ELR (cell line): ENCODE measurements around the gene RIN3.

Source experiments
- DNase-seq: peaks from one replicate; pipeline ENCODE4 v3.0.0-alpha.2; 2015; ENCODE audit warnings: low read depth

Gene RIN3

DNA sequence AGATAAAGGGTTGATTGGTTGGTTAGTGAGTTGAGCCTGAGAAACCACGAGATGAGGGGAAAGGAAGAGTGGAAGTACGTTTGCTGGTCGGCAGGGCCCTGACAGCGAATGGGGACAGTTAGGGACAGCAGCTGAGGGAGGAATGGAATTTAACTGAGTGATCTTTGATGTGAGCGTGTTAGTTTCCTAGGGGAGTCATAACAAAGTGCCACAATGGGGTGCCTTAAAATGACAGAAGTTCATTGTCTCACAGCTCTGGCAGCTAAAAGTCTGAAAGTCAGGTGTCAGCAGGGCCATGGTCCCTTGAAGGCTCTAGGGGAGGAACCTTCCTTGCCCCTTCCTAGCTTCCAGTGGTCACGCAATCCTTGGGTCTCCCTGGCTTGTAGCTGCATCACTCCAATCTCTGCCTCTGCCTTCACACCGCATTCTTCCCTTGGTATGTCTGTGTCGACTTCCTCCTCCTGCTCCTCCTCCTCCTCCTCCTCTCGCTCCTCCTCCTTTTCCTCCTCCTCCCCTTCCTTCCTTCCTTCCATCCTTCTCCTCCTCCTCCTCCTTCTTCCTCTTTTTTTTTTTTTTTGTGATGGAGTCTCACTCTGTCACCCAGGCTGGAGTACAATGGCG is 26.0 kb upstream of the RIN3 start:
- DNase-seq, result no peak

DNA sequence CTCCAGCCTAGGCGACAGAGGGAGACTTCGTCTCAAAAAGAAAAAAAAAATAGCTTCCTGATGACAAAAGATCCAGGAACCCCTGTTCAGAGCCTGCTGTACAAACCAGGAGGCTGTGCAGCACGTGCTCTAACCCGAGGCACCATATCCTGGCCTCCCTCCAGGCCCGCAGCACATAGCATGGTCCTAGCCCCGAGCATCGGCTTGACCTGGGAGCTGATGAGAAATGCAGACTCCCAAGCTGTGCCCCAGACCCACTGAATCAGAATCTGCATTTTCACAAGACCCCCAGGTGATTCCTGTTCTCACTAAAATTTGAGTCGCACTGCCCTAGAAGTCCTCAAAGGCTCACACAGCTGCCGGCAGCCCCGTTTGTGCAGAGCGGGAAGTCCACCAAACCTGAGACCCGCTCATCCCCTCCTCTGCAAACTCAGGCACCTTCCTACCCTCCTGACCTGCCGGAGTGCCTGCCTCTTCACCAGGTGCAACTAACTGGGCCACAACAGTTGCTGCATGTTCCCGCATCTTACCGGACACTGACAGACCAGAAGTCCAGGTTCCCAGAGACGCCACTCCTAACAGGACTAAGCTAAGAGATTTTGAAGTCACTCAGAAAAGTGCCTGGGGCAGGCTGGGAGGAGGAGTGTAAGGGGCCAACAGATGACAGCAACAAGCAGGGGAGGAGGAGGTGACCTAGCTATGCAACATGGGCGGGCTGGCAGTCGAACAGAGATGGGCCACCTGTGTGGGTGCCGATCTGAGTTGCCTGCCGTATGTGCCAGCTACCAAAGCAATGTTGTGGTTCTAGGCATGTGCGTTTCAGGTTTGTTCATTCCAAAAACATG is 24.0 kb upstream of the RIN3 start:
- no peak for DNase-seq

DNA sequence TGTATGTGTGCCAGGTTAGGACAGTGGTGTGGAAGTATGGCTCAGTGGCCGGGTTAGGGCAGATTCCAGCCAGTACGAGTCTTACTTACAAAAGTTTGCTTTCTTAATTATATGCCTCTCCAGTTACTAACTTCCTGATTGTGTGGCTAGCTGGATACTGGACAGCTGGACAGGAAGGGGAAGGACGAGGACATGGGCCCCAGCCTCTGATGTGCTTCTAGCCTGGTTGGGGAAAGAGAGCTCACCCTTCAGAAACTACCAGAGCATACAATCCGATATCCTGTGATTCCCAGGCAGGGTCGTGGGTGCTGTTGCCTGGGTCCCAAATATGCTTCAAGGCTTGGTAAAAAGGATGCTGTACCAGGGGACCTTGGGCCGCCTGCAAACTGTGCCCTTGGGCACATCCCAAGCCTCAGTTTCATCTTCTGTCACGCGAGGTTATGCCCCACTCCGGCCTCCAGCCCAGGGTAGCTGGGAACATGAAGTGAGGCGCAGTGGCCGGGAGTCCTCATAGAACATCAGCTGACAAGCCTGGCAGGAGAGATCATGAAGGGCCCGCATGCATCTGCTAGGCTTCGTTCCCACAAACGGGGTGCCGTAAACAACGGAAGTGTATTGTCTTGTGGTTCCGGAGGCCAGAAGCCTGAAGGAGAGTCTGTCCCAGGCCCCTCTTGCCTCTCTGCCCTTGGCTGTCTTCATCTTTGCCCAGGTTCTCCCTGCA is 23.2 kb upstream of the RIN3 start:
- no peak for DNase-seq

DNA sequence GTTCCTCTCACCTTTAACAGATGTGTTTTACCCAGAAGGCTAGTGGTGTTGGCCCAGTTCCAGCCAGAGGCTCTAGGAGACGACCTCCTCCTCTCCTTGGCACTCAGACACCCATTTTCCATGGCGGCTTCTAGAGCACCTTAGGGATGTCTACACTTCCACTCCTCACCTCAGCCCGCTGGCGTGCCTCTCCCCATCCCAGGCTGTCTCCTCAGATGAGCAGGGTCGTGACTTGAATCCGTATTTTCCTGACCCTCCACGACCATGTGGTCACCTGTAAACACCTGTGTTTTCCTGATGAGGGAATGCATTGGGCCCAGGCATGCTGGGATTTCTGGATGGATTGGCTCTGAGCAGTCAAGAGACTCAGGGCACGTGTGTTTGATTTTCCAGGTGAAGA is 21.8 kb upstream of the RIN3 start:
- no peak for DNase-seq

DNA sequence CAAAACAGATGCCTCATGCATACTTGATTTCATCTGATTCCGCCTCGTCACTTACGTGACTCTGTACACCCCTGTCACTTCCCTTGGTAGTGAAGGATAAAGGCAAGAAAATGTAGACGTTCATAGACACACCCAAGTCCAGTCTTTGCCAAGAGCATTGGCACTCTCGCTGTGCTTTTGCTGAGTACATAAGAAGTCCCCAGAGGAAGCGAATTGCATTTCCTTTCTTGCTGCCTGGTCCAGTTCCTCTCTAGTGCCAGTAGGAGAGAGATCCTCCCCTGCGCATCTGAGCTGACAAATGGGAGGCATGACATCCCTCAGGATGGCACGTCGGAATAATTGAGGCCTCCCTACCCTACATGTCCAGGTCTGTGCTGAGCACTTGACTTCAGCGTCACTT is 21.3 kb upstream of the RIN3 start:
- no peak for DNase-seq

DNA sequence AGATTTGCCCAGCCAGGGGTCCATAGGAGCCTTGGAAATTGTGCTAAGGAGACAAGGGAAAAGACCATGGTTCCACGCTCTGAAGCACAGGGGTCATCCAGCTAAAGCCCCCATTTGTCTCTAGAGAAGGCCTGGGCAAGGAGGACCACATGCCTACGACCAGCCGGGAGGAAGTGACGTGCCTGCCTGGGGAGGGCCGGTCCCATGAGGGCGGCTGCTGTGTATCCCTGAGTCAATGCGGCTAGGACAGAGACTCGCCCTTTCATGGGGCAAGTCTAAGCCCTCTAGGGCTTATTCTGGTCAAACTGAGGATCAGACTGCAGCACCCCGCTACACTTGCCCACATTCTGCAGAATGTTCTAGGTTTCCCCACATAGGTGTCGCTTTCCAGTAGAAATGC is 20.6 kb upstream of the RIN3 start:
- no peak for DNase-seq

DNA sequence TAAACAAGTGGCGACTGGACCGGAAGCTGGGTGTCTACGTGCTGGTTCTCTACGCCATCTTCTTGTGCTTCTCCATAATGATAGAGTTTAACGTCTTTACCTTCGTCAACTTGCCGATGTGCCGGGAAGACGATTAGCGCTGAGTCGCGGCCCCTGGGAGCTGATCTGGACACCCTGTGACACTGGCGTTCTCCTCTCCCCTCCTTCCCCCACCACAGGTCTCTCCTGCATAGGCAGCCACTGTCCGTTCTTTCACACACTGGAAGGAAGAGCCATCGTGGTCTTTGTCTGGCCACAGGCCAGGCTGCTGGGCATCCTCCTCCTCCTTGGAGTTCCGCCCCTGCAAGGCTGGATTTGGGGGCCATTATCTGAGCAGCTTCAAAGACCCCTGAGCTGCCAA is 20.1 kb upstream of the RIN3 start:
- no peak for DNase-seq

DNA sequence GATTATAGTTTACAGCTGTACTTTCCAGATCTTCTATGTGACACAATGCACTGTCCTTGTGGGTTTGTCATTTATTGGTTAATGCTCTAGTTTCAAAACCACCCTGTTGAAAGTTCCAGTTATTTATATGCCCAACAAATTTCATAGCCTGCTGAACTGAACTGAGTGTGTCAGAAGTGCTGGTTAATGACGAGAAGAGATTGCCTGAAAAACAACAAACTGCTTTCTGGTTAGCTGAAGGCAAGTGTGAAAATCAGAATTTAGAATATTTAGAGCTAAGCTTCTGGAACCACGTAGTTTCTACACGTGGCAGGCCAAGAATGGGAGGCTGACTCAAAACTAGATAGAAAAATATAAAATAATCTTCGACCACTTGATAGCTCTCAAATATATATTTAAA is 19.1 kb upstream of the RIN3 start:
- DNase-seq, result no peak

DNA sequence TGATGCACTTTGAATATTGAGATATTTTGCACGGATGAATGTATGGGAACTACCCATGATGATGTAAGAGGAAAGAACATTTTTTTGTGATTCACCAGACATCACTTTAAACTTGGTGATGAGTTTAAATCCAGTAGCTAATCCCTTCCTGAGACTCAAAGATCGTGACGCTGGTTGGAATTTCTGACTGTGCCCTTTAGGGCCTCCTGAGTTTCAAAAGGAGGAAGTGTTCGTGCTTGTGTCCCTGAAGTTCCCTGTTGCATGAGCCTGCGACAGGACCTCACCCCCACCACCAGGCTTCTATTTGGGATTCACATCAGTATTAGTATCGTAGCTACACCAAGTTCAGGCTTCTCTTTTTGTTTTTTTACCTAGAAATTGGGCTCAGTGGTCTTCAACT is 18.6 kb upstream of the RIN3 start:
- DNase-seq, result peak; percentile 86

DNA sequence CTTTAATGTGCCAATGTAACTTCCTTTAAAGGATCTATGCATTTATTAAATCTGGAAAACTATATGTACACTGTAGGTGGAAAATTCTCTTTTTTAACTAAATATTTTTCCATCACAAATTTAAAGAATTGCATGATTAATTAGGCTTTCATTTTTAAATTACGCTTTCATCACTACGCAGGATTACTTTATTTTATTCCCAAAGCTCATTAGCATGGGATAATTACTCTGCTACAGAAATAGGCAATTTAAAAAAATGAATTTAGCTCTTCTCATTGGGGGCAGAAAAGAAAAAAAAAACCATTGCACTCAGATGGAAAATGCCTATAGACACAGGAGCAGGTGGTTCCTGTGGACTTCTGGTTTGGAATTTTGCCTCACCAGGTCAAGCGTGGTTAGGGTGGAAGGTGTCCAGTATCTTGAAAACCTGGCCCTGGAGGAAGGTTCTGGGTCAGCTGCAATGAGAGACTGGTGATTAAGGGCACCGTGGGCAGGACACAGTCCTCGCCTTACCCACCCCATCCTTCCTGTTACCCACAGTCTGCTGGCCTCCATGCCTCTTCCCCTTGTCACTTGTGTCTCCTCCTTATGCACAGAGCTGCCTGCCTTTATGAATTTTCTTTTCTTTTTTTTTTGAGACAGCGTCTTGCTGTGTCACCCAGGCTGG is 17.3 kb upstream of the RIN3 start:
- DNase-seq, result no peak

DNA sequence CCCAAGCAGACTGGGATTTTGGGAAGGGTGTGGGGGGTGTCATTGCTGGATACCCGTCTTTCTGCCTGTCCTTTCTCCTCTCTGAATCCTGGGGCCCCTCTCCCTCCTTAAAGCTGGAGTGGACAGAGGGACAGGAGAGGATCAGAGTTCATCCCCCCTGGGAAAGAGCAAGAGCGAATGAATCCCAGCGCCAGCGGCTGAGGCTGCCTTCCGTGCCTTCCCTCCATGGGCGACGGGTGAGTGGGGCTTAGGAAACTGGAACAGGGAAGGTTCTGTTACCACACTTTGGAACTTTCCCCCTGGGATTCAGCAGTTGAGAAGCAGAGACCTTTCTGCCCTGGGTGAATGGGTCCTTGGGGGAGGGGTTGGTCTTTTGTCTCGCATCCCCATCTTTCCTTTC is 16.2 kb upstream of the RIN3 start:
- no peak for DNase-seq

DNA sequence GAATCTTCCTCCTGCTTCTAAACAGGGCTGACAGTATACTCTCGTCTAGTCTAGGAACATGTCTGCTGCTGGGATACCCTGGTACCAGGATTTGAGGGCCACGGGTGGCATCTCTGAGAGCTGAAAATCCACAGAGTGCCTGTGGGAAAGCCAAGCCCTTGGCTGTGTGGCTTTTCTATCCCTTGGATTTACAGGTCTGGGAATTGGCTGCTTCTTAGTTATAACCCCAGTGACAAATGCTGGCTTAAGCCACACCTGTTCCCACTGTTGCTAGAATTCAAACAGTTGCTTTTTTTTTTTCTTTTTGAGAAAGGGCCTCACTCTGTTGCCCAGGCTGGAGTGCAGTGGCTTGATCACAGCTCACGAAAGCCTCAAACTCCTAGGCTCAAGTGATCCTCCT is 14.3 kb upstream of the RIN3 start:
- no peak for DNase-seq

DNA sequence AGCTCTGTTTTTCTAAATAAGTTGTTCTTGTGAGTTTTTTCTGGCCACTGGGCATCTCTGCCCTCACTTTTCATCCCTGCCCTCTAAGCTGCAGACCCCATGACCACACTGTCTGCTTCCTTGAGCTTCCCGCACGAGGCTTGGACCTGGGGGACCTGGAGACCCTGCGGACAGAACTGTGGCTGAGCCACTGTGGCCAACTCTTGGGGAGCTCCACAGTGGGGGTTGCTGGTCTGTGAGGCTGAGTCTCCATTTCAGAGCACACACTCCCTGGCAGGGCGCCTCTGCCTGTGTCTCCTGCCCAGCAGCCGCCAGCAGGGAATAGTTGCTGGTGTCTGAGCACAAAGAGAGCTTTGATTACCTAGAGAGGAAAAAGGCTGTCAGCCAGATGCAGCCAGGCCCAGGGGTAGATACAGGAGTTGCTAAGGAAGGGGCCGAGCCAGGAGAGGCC is 13.1 kb upstream of the RIN3 start:
- DNase-seq, result no peak

DNA sequence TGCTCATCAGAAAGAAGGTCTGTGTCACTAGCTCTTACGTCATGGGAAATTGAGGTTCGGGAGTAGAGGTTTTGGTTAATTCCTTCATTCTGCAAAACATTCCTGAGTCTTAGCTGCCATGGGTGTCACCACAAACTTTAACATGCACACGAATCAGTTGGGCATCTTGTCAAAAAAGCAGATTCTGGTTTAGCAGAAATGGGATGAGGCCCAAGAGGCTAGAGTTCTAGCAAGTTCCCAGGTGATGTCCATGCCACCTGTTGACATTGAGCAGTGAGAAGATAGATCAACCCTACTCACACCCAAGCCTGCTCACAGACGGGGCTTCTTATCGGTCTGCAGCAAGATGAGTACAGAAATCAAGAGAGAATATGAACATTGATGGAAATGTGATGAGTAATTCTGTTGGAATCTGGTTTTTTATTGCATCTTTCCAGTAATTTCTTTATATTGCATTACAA is 11.7 kb upstream of the RIN3 start:
- DNase-seq, result peak; percentile 76

DNA sequence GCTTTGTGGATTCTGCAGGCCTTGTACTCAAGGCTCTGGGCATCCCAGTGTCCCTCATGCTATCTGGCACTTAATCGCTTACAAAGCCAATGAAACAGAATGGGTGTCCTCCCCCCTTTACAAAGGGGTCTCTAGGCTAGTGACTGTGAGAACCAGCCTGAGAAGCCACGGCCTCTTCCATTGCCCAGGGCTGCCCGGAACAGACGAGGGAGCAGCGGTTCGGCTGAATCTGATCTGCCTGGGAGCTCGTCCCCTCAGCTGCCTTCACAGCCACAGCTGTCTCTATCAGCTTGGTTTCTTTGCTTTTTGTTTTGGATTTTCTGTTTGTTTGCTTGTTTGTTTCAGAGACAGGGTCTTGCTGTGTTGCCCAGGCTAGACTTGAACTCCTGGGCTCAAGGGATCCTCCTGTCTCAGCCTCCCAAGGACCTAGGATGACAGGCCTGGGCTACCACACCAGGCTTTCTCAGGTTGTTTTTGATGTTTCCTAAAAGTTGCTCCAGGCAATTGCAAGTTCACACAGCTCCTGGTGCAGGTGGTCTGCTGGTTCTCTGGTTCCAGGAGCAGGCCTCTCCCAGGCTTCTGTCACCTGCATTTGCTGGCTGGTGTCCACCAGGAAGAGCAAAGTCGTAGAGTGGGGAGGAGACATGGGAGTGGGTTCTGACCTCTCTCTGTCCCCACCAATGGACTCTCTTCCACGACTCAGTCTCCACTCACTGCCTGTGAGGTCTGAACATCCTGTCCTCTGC is 10.9 kb upstream of the RIN3 start:
- no peak for DNase-seq

DNA sequence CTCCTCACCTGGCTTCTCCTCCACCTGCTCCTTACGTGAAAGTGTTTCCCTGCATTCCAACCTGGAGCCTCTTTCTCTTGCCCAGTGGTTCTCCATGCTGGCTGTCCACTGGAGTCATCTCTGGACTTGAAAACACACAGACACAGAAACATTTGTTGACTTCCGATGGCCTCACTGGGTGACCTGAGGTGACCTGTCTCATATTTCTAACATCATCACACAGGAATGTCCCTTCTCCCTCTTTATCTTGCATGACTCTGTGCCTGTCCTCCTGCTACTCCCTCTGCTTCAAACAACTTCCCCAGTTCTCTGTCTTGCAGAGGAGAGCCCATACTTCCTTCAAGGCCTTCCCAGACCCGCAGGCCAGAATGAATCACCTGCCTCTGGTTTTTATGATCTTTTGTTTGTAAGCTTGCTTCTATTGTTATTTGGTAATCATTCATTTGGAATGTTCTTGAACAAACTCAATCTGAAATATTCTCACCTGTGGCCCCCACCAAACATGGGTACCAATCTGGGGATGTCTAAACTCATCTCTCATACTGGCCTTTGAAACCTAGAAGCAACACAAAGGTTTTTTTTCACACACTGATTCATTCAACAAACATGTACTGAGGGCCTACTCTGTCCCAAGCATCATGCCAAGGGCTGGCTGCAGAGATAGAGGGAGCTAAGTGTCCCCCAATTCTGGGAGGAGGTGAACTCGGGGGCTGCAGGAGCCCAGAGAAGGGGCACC is 9.7 kb upstream of the RIN3 start:
- DNase-seq, result peak; percentile 96

DNA sequence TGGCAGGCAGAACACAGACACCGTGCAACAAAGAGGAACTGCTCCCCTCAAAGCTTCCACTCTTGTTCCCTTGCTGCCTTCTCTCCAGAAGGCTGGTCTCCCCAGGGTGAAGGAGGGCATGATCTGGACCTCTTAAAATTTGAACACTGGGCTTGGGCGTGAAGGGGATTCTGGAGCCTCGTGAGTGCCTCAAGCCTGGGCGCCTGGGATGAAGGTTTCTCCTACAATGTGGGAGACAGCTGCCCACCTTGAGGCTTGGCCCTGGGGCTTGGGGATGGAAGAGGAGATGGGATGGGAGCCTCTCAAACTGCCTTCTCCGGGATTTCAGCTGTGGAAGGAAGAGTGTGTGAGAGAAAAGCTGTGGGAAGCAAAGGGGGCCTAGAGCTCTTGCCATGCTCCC is 7.8 kb upstream of the RIN3 start:
- DNase-seq, result no peak

DNA sequence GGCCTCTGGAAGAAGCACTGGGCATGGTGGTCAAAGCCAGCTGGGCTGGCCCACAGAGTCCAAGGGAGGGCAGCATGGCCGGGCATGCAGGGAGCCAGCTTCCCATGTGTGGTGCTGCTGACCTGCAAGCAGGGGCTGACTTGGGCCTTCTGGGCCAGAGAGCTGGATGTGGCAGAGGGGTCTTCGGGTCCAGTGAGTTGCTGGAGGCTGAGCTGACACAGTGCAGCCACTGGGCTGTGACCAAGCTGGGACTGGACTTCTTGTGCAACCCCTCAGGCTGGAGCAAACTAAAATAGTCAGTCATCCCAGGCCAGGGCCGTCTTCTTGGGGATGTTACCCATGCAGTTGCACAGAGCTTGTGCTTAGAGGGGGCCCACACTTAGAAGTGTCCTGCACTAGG is 7.3 kb upstream of the RIN3 start:
- no peak for DNase-seq

DNA sequence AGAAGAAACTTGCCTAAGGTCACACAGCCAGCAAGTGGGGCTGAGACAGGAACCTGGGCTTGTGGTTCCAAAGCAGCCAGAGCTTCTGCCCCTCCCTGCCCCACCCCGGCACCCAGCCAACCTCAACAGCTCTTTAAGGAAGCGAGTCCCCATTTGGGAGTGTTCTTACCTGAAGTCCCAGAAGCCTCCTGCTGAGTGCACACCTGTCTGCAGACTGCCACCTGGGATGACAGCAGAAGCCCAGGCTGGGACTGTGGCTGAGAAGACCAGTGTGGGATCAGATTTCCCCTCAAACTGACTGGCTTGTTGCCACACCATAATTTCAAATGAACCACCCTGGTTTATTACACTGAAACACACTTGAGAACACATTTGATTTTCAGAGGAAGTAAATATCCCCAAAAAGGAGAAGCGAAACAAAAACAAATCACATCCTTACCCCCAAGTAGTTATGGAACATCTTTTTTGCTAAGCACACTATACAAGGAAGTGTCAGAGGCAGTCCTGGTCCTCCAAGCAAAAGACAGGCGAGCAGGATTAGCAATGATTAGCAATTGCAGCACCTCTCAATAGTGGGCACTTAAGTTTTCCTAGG is 6.3 kb upstream of the RIN3 start:
- no peak for DNase-seq

DNA sequence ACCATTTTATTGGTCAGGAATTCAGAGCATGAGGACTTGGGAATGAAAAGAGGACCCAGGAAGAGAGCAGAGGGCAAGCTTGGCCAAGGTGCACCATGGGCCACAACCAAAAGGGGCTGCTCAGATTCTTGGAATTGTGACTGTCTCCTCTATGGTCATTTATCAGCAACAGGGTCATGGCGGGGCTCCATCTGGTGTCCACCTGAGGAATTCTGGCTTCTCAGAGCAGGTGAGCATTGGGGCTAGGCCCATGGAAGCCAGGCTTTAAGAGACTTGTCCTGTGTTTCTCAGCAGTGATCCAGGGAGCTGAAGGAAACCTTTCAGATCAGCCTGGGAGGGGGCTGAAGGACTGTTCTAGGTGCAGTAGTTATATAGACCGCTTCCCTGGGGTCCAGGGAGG is 2.6 kb upstream of the RIN3 start:
- no peak for DNase-seq
